Epidermal melanocyte (primary cell): ENCODE data around the gene SOST.
A peak's percentile ranks its signal among the peaks of the same experiment; 100 is the strongest.

ENCODE experiments used
- DNase-seq: peaks from one replicate; pipeline ENCODE4 v3.0.0; 2011; ENCODE audit warnings: low spot score; ENCODE audit not compliant: insufficient read length

The SOST gene

DNA sequence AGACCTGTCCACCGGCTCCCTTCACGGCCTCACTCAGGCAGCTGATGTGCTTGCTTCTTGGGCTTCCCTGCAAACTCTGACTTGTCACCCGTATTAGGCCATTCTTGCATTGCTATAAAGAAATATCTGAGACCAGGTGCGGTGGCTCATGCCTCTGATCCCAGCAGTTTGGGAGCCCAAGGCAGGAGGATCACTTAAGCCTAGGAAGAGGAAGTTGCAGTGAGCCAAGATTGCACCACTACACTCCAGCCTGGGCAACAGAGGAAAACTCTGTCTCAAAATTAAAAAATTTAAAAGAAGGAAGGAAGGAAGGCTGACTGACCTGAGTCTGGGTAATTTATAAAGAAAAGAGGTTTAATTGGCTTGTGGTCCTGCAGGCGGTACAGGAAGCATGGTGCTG, 17.0 kb downstream of the SOST start:
- DNase-seq: no peak

DNA sequence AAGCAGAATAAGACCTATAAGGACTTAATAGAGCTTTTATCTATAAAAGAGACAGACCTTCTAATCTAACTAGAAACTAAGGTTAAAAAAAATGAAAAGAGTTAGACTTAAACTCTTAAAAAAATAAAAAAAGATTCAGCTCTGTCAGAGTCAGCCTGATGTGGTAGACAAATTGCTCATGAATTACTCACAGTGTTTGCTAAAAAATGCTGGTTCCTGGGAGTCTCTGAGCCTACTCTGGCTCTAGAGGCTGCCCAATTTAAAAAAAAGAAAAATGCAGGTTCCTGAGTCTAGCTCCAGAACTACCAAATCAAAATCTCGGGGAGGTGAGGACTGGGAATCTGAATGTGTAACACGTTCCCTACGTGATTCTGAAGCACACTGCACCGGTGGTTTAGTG, 18.1 kb downstream of the SOST start:
- DNase-seq: no peak

DNA sequence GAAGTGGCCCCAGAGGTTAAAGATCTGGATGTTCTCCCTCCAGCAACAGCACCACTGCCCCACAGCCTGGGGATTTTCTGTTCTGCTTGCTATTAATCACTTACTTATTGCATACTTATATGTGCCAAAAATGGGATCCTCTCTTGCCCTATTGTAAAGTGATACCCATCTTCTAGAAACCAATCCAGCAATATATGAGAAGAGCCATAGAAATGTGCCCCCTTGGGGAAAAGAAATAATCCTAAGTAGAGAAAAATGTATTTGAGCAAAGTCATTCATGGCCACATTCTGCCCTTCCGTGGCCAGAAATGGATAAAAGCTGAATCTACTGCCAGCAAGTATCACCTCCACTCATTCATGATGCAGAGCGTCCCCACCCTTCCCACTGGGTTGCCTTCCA, 20.9 kb downstream of the SOST start:
- DNase-seq: no peak

DNA sequence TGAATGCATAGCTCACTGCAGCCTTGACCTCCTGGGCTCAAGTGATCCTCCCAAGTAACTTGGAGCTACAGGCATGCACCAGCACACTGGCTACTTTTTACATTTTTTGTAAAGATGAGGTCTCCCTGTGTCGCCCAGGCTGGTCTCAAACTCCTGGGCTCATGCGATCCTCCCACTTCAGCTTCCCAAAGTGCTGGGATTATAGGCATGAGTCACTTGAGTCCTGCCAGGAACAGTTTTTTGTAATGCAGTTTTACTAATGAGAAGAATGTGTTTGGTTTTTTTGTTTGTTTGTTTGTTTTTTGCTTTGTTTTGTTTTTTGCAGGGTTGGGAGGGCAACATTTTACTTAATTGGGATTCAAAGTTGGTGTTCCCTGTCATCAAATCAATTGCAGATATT, 22.2 kb downstream of the SOST start:
- no peak for DNase-seq

DNA sequence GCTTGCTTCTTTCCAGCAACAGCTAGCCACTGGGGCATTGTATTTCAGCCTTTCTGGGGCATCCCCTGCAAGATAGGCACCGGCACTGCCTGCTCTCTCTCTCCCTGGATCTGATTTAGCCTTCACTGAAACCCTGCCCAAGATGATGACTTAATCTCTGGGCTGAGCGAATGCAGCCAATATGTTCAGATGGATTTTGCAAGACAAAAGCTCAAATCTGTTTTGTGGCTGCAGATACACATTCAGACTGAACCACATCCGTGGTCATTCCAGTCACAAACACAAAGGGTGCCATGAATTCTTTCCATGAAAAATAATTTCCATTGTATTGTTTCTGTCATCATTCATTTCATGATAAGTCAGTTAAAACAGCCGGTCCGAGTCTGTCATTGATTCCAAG, 24.2 kb downstream of the SOST start:
- DNase-seq: peak; percentile 56

DNA sequence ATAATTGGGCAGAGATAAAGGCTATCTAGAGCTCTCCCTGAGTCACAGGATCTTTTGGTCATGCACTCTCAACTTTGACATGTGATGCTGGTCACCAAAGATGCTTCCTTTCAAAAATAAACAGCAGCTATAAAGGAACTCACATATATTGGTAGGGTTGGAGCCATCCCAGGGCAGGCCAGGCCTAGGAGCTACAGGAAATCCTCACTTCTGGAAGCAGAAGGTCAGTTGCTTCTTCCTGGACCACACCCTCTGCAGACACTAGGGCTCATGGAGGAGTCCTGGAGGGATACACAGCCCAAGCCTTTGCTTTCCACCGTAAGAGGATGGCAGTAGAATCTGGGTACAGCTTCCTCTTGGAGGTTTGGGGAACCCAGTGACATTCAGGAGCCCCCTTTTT, 24.6 kb downstream of the SOST start:
- no peak for DNase-seq

DNA sequence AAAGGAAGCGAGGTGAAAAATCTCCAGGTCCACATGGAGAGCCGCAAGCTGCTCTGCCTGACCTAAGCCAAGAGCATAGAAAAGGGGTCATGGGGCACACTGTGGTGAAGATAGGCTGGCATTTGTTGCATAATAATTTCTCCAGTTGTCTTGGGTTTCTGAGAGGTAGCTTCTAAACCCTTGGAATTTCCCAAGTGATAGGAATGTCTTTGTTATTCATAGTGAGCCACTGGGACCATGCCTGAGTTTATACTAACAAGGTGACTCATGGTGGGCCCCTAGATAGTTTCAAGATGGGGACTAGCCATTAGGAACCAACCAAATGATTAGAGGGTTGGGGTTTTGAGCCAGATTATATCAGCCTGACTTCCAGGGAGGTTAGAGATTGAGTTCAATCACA, 25.6 kb downstream of the SOST start:
- no peak for DNase-seq

DNA sequence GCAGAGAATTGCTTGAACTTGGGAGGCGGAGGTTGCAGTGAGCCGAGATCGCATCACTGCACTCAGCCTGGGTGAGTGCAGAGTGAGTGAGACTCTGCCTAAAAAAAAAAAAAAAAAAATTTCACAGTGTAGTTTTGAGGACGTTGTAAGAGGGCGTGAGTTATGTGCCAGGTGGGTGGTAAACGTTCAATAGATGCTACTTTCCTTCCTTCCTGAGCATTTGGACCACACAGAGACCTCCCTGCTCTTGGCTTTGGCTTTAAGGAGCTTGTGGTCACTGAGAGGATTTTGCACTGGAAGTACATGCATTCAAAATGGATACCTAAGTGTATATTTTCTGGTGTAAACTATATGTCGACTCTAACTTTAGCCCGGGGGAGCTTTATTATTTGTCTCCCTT, 30.5 kb downstream of the SOST start:
- no peak for DNase-seq

DNA sequence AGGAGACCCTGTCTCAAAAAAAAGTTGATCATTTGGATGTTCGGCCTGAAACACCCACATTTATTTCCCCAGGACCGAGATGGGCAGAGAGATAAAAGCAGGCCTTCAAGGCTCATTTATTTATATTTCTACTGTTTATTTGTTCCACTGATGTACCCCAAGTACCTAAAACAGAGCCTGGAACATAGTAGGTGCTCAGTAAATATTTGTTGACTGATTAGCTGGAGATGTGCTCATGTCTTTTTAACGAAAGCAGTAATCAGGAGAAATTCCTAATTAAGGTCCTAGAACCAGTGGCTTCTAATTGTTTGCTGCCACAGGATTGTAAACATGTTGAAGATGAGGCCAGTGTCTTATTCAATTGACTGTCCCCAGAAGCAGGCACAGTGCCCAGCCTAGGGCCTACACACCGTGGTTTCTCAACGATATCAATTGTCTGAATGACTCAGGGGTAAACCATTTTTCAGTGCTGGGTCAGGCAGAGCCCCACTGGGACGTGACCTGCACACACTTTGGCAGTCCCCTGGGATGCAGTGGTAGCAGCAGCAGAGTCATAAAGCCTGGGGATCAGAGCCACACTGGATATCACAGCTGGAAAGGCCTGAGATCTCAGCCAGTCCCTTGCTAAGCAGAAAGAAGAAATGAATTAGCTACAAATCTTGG, 34.8 kb downstream of the SOST start:
- DNase-seq: no peak

DNA sequence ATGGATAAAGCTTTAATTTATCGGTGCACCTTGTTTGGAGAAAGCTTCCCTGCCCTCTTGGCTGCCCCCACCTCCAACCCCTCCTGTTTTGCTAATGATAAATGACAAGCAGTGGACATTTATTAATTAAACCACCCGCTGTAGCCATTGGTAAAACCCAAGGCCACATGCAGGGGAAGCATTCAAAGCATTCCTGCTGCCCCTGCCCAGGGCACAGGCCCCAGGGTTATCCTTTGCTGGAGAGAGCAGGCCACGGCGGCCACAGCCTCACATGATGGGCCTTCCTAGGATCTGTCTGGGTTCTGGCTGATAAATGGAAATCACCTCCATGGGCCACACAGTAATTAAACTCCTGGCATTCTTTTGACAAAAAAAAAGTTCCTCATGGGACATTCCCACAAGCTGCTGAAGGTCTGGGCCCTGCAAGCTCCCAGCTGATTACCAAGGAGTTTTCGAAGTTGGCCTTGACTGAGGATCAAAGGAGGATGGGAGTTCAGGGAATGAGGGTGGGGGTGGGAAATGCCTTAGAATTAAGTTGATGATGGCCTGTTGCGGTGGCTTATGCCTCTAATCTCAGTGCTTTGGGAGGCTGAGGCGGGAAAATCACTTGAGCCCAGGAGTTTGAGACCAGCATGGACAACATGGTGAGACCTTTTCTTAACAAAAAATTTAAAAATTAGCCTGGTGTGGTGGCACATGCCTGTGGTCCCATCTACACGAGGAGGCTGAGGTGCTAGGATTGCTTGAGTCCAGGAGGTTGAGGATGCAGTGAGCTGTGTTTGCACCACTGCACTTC, 35.5 kb downstream of the SOST start:
- no peak for DNase-seq

DNA sequence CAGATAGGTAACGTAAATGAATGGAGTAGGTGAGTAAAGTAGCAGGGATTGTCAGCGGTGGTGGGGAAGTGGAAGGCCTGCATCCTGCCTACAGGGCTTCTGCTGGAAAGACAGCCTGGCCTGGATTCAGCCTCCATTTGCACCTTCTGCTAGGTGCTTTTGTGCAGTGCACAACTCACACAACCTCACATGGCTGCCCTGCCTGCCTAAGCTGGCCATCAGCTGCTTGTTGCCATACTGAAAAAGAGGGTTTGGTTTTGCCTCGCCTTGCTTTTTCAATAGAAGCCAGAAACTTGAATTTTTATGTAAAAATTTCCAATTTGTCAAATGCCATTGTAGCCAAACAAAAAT, 36.3 kb downstream of the SOST start:
- DNase-seq: no peak

DNA sequence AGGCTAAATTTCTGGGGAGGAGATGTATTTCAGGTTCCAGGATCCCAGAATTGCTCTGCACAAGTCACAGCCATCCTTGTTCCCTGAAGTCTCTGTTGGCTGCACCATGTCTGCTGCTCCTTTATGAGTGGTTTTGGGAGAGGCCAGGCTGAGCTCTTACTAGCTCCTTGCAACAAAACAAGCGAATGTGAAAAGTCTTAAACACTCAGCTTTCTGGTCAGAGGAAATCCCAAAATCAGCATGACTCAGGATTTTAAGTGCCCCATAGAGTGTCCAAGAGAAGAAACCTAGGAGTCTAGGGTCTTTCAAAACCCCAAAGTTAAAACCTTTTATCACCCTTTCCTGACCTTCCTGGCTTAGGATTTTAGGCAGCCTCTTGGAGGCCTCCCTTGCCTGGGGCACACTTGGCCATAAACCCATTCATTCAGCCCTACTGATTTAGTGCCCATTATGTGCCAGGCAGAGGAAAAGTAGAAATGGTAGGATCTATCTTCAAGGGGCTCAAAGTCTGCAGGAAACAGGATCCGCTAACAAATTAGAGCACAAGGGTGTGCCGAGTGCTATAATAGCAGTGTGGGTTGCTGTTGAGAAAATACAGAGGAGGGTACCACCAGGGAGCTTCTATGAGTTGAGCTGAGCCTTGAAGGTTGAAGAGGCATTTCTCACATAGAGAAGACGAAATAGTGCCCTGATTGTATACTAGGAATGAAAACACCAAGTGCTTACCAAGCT, 36.9 kb downstream of the SOST start:
- DNase-seq: no peak

DNA sequence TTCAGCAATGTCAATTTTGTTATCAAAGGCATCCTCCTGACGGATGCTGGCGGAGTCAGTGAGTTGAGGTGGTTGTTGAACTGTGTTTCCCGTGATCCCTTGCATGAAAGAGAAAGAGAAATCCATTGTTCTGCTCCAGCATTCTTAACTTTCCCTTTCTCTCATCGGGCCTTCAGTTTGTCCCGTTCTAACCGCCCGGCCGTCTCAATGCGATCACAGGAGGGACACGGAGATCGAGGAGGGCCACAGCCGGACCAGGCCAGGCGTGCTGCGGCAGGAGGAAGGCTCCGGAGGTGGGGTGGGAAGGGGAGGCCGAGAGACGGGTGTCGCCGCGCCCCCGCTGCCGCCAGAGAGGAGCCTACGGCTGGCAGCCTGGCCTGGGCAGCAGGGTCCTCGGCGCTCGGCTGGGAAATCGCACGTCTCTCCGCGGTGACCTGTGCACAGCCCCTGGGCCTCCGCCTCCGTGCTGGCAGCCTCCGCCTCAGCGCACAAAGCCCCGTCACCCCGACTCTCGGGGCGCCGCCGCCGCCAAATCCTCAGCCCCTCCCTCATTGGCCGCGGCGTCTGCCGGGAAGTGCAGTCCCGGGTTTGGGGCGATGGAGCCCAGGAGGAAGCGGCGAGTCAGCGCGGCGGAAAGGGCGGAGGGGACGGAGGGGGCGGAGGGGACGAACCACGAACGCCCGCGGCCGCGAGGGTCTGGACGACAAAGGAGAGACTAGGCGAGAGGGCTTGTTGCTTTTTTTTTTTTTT, 38.1 kb downstream of the SOST start:
- peak; percentile 68 for DNase-seq

DNA sequence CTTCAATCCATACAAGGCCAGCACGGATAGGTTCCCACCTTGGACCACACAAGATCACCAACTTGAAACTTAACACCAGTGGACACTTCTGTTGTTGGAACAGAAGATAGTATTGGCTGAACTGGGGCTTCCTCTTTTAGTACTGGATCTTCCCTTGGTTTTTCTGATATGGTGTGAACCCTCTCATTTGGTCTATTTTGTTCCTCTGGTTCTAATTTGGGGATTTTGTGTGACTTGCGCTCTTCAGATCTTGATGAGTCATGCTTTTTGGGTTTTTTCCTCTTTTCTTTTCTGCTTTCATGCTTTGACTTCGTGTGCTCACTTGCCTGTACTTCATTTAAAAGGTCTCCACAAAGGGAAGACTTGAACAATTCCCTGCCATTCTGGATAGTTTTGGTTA, 39.0 kb downstream of the SOST start:
- no peak for DNase-seq

DNA sequence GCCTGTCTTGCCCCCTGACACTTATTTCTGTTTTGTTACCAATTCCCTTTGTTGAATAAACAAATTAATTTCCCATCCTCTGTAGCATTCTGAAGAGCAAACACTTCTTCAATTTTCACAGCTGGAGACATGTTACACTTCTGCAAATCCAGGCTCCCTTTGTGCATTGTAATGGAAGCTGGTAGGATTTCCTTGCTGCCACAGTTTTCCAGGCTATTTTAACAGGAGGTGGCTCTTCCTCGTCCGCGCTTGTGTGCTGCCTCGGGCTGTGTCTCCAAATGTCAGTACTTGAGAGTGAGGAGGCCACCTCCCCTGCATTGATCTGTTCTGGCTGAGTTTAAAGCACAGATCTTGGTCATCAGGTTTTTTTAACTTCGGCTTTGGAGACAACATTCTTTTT, 40.0 kb downstream of the SOST start:
- no peak for DNase-seq

DNA sequence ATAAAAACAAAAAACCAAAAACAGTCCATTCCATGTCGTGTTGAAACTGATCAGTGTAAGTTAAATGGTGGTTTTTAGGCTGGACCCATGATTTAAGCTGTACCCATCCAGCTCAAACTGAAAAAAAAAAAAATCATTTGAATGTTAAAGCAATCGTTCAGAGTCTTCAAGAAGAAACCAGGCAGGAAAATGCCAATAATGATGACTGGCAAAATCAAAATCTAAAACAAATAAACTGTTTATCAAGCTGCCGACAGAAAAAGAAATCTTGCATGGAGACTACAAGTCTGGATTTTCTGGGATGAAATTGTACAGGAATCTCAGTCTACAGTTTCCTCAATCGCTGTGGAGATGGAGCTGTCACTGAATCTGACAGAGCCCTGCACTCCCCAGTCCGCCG, 40.7 kb downstream of the SOST start:
- DNase-seq: no peak

DNA sequence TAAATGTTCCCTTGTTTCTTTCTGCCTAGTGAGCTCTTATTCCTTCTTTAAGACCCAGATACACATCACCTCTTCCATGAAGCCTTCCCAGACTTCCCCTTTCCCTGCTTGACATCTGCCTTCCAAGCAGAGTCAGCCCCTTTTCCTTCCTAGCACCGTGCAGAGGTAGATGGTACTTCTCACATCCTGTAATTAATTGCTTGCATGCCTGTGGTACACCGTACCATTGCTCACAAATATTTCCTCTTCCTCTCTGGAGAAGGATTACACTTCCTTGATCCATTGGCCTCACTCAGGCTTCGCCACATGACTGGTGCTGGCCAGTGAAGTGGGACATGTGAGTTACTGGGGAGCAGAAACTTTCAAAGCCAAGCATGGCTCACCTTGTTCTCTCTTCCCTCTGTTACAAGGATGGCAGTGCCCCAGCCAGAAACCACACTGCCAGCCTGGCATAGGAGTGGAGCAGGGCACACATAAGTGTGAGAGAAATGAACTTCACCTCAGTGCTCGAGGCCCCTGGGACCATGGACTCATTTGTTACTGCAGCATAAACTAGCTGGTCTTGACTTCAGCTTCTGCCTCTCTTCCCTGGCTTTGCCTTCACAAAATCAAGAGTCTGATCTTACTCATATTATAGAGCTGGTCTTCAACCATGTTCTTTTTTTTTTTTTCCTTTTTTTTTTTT, 44.0 kb downstream of the SOST start:
- no peak for DNase-seq

DNA sequence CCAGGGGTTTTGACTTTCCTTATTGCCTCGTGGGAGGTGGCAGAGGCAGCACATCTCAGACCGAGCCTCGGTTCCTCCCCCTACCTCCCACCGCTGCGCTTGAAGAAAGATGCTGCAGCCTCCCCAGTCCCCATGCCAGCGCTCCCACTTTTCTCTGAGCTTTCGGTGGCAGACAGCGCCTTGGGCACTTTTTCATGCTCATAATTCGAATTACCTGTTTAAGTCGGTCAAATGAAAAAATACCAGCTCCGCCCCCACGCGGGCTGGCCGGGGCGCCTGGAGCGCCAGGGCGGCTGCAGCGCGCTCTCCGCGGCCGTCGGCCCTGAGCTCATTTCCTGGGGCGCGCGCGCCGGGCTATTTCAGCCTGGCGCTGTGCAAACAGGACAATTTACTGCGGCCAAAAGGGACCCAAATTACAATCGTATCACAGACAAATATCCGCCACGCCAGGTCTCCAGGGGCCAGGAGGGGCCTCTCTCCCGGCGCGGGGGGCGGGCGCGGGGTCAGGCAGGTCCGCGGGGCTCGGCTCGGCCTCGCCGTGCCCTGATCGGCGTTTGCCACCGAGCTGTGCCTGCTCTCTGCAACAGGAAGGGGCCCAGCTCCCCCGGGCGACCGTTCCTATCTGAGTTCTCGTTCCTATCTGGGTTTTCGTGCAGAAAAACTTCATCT, 45.0 kb downstream of the SOST start:
- no peak for DNase-seq

DNA sequence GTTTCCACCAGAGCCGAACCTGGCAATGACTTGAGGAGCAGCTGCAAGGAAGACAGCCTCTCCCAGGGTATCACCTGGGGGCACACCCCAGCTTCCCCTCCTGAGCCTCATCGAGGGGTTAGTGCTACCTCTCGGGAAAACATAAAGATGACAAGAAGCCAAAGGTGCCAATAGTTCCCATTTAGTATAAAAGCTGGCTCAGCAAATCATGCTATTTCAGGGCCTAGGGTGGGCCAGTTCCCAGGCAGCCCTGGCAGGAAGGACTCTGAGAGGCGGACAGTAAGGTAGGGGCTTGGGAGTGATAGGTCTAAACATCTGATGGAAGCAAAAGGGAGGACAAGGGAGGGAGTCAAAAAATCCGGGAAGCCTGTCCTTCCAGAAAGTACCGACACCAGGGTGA, 46.2 kb downstream of the SOST start:
- DNase-seq: no peak

DNA sequence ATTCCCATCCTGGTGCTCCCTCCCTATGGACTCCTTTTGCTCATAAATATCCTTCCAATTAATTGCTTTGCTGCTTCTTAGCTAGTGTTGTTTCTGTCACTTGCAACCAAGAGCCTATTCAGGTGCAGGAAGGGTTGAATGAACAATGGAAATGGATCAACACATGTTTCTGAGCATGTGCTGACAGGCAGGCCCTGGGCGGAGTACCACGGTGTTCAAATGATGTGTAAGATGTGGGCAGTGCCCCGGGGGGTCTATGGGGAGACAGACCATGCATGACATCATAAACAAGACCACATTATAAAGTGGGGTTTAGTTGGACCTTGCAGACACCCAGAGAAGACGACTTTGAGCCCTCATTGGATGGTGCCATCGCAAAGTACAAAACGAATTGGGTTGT, 48.5 kb downstream of the SOST start:
- no peak for DNase-seq

DNA sequence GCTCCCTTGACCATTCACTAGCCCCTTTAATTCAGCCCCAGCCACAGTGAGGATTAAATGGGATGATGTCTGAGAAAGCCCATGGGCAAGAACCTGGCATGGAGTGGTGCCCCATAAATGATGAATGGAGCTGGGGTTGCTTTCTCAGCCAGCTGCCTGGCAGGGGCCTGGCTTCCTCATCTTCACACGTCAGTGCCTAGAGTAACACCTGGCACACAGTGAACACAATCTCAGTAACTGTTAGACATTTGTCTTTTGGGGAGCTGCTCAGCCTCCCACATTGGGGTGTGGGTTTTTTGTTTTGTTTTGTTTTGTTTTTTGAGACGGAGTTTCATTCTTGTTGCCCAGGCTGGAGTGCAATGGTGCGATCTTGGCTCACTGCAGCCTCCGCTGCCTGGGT, 49.4 kb downstream of the SOST start:
- DNase-seq: no peak
